ENCODE data around the gene COL5A1.

The COL5A1 gene

DNA sequence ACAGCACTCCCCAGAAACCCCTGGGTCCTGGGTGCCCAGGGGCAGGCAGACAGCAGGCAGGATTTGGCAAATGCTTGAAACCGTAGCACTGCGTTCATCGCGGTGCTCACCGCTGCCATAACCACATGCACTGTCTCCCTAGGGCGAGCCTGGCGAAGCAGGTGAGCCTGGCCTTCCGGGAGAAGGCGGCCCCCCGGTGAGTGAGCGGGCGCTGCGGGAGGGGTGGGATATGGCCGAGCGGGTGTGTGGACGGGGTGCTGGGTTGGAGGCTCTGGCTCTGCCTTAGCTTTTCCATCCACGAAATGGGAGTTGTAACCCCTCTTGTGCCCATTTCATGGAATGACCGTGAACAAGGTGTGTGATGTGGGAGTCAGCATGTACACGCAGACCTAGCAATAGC is 172.2 kb downstream of the COL5A1 start:
- no peak for DNase-seq (ENCODE audit: low read depth, low spot score)

DNA sequence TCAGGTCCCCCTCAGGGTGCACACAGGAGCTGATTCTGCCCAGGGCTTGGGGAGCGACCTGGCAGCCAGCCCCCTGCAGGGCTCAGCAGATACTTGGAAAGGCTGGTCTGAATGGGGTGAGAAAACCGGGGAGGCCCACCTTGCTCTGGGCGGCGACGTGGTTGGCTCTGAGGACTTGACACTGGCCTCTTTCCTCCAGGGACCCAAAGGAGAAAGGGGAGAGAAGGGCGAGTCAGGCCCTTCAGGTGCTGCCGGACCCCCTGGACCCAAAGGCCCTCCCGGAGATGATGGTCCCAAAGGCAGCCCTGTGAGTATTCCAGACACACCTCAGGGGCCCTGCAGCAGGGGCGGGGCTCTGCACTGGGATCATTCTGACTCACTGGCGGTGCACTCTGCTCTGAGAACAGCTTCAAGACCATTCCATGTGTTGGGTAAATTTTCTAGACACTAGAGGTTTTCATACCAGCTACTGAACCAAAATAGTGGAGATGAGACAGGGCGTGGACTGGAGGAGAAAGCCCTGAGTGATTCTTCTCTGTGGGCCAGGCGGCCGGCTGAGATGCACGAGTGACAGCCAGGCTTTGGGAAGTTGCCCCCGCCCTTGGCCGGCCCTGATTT is 173.1 kb downstream of the COL5A1 start:
- no peak for DNase-seq (ENCODE audit: low read depth, low spot score)

DNA sequence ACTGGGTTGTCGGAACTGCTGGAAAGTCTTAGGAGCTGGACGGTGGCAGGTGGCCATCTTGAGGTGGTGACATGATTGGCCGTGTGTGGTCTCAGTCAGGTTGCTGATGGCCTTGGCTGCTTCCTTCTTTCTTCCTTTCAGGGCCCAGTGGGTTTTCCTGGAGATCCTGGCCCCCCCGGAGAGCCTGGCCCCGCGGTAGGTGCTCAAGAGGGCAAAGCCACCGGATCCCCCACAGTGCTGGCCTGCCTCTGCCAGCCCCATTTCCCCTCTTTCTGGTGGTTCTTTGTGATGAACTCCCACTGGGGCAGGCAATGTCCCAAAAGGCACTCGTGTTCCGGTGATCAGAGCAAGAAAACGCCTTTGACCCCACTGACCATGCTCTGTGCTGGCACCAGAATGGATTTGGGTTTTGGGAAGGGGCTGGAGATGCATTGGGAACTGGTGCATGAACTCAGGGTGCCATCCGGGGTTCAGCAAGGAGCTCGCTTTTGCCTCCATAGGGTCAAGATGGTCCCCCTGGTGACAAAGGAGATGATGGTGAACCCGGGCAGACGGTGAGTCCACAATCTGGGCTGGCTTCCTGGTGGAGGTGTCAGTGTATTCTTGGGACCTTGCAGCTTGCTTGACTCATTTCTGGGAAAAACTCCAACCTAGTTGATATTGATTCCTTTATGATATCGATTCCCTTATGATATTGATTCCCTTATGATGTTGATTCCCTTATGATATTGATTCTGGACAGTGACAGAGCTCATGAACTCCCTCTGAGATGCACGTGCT is 174.0 kb downstream of the COL5A1 start:
- no peak for DNase-seq (ENCODE audit: low read depth, low spot score)

DNA sequence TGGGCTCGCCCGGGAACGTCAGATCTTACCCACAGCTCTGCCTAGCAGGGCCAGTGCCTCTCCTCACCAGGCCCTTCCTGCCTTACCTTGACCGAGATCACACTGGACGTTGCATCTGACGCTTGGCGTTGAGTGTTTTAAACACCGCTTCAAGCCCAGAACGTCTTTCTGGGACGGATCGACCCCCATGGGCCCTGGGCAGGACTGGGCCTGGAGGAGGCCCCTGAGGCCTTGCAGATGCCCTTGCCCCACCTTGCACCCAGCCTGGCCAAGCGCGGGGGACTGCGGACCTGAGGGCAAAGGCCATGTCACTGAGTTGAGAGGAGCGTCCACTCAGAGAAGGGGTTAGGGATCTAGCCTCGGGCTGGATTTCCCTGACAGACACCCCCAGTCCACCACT is 174.7 kb downstream of the COL5A1 start:
- no peak for DNase-seq (ENCODE audit: low read depth, low spot score)

DNA sequence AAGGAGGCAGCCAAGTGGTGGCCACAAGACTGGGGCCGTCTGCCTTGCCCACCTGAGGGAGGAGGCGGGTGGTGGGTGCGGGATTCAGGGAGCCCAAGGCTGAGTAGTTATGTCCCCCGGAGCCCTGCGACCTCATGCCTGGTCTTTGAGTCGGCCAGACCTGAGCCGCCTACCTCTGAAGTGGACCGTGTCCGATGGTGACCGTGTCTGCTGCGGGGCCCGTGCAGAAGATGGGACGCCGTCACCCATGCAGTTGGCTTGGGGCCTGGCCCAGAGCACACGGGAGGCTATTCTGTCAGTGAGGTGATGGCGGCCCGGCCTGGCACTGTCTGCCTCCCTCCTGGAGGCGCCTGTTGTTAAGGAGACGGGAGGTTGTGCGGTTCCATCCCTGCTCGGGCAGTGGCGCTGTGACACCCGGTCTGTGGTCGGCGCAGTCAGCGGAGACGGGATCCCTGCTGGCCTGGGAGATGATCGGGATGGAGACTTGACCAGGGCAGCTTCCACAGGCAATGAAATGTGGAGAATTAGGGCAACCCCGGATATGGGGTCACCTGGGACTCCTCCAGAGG is 176.5 kb downstream of the COL5A1 start:
- no peak for DNase-seq (ENCODE audit: low read depth, low spot score)

DNA sequence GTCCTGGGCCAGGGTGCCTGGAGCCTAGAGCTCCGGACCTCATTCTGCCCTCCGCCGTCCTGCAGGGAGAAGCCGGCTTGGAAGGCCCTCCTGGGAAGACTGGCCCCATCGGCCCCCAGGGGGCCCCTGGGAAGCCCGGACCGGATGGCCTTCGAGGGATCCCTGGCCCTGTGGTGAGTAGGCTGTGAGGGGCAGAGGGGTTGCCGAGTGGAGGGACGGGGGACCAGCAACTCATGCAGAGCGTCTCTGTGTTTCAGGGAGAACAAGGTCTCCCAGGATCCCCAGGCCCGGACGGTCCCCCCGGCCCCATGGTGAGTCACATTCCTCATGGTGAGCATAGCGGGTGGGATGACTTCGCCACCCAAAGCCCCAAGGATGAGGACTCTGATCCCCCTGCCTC is 177.0 kb downstream of the COL5A1 start:
- DNase-seq (ENCODE audit: low read depth, low spot score), result no peak

DNA sequence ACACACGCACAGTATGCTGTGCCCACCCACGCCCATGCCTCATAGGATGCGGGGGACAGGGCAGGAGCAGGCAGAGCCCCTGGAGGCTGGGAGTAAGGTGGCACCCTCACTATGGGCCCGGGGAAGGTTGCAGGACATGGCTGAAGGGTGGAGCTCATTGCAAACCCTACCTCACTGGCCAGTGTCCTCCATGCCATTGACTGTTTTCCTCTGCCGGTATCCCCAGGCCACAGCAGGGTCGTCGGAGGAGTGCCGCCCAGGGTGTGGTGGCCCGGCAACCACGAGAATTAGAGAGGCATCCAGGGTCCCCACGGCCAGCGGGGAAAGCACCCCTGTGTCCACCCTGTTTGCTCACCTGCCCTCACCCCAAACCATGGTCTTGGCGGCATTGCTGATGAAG is 179.3 kb downstream of the COL5A1 start:
- no peak for DNase-seq (ENCODE audit: low read depth, low spot score)

DNA sequence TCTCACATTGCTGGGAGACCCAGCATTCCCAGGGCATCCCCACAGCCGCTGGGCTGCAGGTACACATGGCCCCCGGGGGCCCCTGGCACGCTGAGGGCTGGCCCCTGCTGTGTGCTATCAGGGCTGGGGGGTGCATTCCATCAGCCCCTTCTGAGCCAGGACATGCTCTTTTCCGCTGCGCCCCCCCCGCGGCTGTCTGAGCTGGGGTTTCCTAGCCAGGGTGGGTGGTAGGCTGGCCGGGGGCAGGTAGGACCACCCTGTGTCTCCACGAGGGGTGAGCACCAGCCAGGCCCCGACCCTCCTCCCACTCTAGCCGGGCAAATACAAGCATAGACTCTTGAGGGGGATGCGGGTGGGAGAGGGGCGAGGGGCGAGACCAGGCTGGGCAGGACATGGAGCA is 180.9 kb downstream of the COL5A1 start:
- no peak for DNase-seq (ENCODE audit: low read depth, low spot score)

DNA sequence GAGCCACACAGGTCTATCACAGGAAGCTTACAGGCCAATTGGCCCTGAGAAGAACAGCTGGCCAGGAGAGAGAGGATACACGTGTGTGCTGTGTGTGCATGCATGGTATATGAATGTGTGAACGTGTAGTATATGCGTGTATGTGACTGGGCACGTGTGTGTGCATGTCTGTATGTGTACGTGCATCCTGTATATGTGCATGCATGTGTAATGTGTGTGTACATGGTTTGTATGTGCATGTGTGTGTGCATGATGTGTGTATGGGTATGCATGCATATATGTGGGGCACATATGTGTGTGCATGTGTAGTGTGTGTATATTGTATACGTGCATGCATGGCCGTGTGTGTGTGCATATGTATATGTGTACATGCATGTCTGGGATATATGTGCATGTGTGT is 182.0 kb downstream of the COL5A1 start:
- no peak for DNase-seq (ENCODE audit: low read depth, low spot score)

DNA sequence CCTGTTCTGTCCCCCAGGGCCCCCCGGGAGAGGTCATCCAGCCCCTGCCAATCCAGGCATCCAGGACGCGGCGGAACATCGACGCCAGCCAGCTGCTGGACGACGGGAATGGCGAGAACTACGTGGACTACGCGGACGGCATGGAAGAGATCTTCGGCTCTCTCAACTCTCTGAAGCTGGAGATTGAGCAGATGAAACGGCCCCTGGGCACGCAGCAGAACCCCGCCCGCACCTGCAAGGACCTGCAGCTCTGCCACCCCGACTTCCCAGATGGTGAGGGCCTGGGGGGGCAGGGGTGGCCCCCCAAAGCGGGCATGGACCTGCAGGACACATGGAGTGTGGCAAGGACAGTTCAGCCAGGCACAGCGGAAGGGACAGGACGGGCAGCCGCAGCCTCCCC is 183.0 kb downstream of the COL5A1 start:
- no peak for DNase-seq (ENCODE audit: low read depth, low spot score)

DNA sequence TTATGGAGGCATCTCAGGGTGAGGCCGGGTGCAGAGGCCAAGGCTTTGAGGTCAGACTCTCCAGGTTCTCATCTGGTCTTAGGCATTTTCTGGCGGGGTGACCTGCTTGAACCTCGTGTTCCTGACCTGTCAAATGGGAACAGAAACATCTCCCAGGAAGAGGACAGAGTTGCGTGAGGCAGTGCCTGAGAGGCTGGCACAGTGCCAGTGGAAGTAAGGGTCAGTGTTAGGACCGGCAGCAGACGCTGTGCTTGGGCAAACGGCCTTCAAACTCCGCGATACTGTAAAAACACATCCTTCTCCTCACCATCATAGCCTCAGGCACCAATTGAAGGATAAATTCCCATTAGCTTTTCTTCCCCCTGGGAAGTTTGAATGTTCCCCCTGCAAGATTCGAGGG is 183.4 kb downstream of the COL5A1 start:
- no peak for DNase-seq (ENCODE audit: low read depth, low spot score)

DNA sequence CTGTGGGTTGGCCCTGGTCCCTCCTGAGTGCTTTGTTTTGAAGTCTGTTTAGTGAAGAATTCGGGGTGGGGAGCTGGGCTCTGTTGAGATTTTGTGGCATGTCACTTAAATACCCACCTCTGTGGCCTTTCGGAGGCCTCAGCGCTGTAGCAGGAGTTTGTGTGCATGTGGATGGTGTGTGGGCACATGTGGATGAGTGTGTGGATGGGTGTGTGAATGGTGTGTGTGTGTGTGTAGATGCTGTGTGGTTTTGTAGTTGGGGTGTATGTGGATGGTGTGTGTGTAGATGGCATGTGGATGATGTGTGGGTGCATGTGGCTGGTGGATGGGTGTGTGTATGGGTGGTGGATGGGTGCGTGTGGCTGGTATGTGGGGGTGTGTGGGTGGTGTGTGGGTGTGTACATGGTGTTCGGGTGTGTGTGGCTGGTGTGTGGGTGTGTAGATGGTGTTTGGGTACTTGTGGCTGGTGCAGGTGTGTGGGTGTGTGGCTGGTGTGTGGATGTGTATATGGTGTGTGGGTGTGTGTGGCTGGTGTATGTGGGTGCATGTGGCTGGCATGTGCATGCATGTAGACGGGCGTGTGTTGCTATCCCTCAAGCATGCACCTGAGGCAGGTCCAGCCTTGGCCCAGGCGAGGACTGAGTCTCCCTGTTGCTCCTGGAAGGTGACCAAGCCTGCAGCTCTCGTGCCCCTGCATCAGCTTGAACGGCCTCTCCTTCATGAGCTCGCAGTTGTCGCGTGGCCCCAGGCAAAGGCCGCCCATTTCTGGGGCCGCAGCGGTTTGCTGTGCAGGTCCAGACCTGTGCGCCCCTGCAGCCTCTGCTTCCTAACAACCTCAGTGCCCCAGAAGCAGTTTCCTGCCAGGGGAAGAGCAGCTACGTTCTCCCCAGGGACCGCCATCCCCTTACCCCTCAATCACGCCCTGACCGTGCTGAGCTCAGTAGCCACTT is 185.0 kb downstream of the COL5A1 start:
- no peak for DNase-seq (ENCODE audit: low read depth, low spot score)

DNA sequence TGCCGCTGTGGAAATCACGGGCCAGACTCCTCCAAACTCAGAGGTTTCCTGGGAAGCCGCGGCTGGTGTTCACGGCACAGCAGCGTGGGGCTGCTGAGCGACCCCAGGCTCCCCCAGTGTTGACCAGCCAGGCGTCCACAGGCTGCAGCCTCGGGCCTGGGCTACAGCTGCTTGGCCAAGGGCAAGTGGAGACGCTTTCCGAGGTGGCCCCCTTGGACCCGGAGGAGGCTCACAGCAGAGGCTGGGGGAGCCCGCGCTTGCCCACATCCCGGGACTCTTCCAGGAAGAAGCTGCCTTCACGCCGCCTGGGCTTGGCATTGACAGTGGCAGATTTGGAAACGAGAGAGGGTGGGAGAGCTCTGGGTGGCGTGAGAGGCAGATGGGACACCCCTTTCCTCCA is 186.0 kb downstream of the COL5A1 start:
- no peak for DNase-seq (ENCODE audit: low read depth, low spot score)

DNA sequence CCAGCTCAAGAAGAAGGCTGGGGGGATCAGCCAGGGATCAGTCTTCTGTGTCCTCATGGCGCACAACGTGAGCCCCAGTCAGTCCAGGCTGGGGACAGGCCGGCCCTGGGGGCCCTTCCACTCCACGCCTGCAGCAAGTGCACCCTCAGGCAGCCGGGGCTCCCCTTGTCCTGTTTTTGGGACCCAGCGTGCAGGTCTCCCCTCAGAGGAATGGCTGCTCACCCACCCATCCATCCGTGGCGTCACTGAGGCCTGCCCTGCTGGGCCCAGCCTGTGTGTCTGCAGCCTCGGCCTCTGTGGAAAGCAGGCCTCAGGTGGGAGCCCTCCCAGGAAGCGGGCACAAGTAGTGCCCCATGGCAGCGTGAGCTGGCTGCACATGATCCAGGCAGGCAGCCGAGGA is 186.4 kb downstream of the COL5A1 start:
- DNase-seq (ENCODE audit: low read depth, low spot score), result no peak

DNA sequence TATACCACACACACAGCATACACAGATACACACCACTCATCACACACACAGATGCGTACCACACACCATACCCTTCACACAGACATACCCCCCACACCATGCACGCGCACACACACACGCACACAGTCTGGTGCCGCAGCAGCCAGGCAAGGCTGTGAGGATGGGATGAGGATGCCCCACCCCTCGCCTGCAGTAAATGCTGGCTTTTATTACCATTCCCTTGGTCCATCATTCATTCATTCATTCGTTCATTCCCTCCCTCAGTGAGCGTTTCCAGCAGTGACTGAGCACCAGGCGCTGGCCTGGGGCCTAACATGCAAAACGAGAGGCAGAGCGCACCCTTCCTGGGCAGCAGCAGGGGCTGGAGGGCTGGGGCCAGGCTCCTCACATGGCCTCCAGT is 187.3 kb downstream of the COL5A1 start:
- no peak for DNase-seq (ENCODE audit: low read depth, low spot score)

DNA sequence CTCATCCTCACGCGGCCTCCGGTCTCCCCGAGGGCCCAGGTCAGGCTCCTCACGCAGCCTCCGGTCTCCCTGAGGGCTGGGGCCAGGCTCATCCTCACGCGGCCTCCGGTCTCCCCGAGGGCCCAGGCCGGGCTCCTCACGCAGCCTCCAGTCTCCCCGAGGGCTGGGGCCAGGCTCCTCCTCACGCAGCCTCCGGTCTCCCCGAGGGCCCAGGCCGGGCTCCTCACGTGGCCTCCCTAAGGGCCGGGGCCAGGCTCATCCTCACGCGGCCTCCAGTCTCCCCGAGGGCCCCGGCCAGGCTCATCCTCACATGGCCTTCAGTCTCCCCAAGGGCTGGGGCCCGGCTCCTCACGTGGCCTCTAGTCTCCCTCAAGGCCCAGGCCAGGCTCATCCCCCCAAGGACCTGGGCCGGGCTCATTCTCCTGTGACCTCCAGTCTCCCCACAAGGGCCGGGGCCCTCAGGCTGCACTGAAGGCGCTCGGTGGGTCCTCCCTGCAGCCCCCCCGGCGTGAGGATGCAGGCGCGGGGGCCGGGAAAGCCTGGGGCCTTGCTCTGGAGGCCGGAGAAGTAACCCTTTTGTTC is 187.8 kb downstream of the COL5A1 start:
- no peak for DNase-seq (ENCODE audit: low read depth, low spot score)

DNA sequence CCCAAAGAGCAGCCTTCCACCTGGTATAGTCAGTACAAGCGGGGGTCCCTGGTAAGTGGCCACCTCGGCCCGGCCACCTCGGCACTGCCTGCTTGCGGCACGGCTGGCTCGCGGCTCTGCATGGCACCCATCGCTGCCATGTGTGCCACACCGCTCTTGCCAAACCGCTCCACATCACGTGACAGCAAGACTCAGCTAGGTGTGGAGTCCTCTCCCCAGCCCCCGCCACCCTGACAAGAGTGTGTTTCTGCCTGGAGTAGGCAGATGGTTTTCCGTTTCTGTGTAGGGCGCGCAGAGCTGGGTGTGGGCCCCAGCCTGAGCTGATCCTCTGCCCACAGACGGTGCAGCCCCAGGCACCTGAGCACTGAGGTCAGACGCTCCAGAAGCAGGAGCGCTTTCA is 188.5 kb downstream of the COL5A1 start:
- DNase-seq (ENCODE audit: low read depth, low spot score), result no peak

DNA sequence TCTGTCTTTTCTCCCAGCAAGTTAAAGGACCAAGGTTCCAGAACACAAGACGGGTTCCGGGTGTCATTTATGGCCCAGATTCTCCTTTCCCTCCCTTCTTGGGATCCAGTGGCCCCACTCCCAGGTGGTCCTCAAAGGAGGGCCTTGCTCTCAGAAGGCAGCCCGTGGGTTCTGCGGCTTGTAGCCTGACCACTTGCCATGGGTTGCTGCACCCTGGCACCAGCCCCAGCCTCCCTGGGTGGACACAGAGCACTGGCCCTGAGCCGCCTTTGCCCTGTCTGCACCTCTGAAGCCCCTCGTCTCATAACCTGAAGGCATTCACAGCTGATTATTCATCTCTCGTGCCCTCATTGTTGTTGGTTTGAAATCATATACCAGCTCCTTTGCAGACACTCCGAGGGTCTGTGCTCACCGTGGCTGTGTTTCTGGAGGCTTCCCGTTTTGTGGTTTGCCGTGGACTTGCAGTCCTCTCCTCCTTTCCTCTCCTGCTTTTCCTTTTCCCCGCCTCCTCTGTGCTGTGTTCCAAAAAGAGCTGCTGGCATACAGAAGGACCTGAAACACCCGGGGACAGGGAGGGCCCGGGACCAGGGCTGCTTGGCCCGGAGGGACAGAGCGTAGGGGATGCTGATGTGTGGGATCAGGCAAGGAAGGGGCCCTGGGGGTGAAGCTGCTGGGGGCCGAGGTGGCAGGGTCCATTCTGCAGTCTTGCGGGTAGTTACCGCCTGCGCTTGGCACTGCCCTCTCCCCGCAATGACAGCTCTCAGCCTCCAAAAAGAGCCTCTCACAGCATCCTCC is 189.5 kb downstream of the COL5A1 start:
- DNase-seq (ENCODE audit: low read depth, low spot score), result no peak

DNA sequence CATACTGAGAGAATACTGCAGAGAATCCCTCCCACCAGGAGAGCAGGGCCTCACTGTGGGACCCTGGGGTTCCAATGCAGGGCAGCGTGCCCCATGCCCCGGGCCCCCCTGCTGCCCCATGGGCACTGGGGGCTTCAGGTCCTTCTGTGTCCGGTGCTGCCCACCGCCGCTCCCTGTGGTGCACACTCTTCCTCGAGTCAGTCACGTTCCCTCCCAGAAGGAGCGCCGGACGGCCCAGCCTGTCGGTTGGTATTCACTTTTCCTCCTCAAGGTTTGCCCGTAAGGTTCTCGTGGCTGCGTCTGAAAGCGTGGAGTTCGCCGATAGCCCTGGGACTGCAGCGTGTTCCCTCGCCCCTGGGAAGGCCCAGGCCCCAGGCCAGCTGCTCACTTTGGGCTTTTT is 190.9 kb downstream of the COL5A1 start:
- no peak for DNase-seq (ENCODE audit: low read depth, low spot score)

DNA sequence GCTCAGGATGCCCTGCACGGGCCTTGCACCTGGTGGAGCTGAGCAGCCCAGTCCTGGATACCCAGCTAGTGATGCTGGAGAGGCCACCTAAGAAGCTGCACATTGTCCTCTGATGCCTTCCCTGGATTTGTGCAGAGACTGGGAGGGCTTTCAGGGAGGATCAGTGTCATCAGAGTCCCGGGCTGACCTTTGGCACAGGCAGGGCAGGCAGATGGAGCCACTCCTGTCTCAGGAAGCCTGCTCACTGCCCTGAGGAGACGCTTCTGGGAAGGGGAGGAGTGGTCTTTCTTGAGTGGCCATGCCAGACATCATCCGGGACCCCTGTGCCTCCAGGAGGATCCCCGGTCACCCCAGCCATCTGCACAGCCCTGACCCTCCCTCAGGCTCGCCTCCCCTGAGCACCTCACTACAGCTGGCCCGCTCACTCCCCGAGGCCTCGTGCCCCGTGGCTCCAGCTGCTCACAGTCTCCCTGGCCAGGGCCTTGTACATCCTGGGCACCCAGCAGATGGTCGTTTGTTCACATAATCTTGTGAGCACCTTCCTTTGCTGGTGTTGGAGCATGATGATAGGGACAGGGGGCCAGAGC is 191.8 kb downstream of the COL5A1 start:
- DNase-seq (ENCODE audit: low read depth, low spot score), result no peak

Measured in smooth muscle cell of the brain vasculature (primary cell).